ENCODE data around the gene TMEM183A.

TMEM183A gene

DNA sequence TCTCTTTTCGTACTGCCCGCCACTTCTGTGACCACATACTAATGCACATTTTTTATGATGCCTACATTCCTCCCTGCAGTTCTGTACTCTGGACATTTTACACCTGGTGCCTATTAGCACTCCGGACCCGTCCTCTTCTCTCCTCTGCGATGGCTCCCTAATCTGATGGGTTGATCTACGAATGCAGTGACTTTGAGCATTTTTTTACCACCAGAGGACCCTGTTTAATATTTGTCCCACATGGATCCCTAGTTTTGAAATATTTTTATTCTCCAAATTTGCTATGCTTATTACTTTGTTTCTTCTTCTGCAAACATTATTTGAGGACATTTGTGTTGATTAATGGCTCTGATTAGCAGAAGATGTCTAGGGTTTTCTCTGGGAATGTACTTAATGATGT, 24.3 kb downstream of the TMEM183A start:
- no peak for DNase-seq (ENCODE audit: low read depth)

DNA sequence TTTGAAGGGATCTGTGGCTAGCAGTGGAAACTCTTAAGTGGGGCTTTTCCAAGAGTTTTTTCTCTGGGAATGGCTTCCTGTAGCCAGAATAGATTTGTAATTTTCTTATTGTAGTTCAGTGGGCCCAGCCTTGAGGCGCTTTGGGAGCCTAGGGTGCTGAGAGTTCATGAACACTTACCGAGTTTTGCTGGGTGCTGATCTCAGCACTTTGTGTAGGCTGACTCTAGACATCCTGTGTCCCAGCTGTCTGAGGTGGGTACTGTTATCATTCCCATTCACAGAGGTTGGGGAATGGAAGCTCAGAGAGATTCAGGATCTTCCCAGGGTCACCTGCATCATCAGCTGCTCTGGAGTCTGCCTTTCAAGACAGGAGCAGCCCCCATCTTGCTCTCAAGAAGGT, 26.1 kb downstream of the TMEM183A start:
- DNase-seq (ENCODE audit: low read depth), result no peak

DNA sequence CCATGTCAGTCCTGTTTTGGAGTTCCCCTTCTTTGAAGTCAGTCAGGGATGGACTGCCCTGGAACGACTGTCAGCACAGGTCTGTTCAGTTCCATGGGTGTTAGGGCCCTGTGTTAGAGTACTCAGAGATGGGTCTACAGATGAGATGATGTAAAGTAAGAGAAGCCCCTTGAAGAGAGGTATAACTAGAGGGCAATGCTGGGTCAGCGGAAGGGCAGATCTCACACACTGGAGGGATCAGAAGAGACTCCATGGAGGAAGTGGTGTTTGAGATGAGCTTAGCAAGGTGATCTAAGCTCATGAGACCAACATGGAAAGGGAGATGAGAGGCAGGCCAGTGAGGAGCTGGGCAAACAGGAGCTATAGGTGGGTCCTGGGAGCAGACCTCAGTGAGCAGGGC, 26.7 kb downstream of the TMEM183A start:
- no peak for DNase-seq (ENCODE audit: low read depth)

DNA sequence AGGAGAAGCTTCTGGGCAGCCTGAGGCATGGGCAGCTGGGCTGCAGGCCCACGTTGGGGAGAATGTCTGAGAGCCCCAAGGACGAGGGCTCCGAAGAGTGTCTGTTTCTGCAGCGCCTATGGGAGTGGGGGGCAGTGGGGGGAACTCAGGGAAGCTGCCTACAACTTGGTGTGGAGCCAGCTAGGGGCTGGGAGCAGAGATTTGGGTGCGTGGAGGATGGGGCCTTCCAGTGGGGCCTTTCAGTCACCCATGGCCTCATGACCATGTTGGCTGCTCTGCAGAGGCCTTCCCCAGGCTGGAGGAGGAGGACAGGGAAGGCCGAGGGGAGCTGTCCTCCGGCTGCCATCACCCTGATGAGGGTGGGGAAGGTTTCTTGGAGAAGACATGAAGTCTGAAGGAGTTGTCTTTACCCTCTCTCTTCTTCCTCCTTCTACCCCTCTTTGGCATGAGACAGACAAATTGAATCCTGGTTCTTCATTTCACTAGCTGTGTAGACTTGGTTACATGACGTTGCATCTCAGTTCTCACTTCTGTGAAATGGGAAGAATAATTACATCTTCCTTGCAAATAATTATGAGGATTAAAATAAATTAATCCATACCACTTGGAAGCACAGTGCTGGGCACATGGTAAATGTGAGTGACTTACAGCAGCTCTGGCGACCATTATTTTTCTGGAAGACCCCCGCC, 27.4 kb downstream of the TMEM183A start:
- DNase-seq (ENCODE audit: low read depth), result no peak

DNA sequence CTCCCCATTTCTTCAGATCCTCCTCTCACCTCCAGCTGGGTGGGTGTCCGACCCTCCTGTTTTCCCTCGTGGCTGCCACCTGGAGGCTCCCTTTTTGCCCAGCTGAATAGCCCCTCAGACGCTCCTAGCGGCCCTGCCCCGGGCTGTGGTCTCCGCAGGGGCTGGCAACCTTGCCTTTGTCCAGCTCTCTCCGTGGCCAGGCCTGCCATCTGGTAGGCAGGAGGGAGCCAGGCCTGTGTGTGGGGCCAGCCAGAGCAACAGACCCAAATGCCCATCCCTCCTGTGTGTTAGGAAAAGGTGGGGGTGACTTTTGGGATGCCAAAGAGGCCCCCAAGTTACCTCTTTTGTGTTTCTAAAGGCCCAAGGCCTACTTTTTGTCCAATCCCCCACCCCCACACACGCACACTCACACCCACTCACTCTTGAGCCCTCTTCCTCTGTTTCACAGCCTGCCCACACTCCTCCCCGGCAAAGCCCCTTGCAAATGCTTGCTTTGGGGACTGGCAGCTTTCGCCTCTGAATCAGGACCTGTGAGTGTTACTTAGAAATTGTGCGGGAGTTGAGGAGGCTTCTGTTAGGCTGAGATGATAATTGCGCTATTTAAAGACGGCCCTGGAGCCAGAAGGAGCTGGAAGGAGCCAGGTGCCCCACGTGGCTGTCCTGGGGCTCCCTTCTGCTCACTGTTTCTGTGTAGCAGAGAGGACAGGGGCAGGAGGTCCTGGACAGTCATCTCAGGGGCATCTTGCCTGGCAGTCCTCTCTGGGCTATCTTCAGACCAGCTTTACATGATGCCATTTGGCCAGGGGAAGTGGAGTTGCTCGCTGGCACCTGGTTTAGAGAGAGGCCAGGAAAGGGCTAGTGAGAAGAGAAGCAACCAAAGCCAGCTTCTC, 28.2 kb downstream of the TMEM183A start:
- no peak for DNase-seq (ENCODE audit: low read depth)

DNA sequence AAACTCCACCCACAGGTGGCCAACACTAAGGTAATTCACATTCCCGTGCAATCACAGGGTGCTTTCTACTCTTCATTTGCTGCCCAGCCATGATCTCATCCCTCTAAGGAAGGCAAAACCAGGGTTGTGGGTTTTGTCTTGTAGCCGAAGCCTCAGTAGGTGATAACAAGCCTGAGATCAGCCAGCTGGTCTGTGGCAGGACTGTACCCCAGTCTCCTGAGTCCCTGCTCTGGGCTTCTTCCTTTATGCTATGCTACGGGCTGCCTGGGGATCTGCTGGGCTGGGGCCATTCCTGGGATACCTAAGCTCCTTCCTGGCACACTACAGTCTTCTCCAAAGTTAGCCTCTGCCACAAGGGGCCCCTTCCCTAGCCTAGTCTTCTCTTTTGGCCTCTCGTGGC, 29.0 kb downstream of the TMEM183A start:
- no peak for DNase-seq (ENCODE audit: low read depth)

DNA sequence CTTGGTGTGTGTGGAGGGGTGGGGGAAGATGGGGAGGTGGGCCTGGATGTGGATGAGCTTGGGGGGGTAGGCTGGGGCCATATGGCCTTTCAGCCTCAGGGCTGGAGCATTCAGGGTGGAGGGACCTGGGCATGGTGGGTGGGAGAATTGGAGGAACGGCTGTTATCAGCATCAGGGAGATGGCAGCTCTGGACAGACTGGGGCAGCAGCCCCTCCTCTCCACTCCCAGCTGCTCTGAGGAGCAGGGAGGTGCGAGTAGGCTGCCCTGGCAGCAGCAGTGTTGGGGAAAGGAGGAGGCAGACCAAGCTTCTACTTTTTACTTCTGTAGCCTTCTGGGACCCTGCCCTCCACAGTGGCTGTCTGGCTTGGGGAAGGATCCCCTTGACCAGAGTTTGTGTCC, 29.4 kb downstream of the TMEM183A start:
- DNase-seq (ENCODE audit: low read depth), result no peak

DNA sequence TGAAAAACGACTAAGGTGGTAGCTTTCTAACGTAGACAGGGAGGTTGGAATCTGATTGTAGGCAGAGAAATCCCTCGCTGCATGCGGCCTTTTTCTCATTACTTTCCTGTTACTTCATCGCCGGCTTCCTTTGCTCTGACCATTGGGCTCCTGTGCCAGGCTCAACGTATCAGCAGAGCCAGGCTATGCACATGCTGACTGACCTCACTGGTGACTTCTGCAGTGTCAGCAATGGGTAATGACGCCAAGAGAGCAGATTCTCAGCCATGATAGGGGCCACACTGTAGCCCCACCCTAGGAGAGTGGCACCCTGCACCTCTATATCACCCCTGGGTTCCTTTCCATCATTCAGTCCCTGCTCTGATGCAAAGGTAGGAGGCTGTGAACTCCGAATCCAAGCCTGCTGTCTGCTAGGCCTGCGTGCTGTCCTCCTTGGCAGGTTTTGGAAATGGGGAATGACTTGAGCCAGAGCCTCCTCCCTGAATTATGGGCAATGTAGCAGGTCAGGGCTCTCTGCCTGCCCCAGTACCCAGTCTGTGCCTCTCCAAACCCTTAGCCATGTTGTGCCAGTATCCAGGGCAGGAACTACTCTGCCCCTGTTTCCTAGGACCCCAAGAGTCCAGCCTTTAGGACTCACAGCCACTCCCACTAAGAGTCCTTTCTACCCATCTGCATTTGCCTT, 30.5 kb downstream of the TMEM183A start:
- no peak for DNase-seq (ENCODE audit: low read depth)

DNA sequence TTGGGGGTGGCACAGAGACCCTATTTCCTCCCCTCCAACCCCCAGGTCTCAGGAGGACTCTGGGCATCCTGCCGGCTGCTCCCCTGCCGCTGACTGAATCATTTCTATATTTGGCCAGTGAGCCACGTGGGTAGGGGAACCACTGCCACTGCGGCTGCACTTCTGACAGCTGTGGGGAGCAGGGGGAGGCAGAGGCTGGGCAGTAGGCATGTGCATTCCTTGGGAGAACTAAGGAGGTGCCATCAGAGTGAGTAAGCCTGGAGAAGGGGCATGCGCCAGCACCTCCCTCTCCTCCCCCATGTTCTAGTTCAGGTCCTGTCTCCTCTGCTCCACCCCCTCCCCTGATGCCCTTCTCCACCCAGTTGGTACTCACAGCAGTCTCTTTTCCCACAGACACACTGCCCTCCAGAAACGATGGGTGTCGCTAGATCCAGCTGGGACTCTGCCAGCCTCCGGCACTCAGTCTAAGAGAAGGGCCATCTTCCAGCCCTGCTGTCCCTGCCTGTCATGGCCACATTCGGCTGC, 31.1 kb downstream of the TMEM183A start:
- DNase-seq (ENCODE audit: low read depth), result no peak

DNA sequence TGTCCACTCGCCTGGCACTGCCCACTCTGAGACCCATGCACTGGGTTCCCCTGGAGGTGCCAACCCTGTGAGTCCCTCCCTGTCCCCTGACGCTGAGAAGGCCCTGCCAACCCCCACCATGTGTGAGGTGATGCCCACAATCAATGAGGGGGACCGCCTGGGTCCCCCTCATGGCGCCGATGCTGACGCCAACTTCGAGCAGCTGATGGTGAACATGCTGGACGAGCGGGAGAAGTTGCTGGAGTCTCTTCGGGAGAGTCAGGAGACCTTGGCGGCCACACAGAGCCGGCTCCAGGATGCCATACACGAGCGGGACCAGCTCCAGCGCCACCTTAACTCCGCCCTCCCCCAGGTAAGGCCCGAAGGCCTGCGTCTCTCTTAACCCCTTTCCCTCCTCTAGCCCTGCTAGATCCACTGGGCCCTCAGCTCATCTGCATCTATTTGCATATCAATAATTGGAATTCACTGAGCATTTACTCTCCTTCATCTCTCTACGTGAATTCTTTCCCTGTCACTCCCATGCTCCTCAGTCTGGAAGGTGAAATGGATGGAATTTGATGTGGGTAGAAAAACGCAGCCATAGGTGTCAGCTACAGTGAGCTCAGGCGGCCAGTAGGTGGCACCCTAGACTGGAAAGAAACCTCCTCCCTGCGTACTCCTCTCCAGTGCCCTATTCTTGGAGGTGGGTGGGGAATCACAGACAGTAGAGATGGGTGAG, 31.9 kb downstream of the TMEM183A start:
- no peak for DNase-seq (ENCODE audit: low read depth)

DNA sequence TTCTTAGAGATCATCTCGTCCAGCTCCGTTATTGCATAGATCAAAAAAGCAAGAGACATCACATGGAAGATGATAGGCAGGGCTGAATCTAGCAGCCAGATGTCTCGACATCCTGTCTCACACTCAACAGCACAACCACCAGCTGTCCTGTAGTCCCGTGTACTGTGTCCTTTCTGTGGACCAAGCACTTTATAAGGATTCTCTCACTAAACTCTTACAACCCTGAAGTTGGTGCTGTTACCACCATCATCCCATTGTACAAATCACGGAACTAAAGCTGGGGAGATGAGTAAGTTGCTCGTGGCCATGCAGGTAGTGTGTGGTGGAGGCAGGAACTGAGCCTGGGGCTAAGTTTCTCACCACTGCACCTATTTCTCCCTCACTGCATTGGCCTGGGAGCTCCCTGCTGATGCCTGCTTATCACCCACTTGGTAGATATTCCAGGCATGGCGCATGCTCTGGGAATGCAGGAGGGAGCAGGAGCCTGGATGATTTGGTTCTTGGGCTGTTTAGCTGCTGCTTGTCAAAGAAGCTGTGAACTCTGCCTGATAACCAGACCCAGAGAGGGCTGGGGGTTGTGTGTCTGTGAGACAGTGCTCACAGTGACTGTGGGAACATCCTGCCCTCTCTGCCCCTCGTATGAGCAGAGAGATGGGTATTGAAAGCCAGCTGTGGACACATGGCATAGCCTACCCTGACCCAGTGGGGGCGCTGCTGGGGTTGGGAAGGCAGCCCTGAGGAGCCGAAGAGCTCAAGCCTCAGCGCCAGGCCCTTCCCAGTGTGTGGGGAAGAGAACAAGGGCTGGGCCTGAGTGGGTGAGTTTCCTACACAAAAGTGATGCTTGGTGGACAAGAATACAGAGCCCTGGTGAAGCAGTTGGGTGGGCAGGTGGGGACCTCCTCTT, 32.7 kb downstream of the TMEM183A start:
- no peak for DNase-seq (ENCODE audit: low read depth)

DNA sequence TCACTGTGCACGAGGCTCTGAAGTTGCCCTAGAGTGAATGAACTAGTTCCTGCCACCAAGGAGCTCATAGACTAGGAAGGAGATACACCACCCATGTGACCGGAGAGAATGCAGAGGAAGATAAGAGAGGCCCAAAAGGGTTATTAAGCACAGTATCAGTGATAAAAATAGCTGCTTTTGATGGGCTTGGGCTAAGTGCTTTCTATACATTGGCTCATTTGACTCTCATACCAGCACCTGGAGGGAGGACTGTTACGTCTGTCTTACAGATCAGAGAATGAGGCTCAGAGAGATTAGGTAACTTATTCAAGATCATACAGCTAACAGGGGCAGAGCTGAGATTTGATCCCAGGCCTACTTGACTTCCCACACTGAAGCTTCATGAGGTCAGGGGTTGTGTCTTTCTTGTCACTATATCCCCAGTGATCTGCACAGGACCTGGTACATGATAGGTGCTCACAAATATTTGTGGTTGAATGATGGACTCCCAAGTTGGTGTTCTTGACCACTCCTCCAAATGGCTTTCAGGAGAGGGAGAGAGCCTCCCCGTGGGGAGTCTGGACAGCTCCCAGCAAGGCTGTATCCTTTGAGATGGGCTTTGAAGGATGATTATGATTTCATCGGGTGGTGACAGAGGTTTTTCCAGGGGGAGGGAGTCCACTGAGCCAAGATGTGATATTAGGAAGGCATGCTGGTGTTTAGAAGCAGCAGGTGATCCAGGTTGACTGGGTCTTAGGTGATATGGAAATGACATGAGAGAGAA, 33.5 kb downstream of the TMEM183A start:
- DNase-seq (ENCODE audit: low read depth), result no peak

DNA sequence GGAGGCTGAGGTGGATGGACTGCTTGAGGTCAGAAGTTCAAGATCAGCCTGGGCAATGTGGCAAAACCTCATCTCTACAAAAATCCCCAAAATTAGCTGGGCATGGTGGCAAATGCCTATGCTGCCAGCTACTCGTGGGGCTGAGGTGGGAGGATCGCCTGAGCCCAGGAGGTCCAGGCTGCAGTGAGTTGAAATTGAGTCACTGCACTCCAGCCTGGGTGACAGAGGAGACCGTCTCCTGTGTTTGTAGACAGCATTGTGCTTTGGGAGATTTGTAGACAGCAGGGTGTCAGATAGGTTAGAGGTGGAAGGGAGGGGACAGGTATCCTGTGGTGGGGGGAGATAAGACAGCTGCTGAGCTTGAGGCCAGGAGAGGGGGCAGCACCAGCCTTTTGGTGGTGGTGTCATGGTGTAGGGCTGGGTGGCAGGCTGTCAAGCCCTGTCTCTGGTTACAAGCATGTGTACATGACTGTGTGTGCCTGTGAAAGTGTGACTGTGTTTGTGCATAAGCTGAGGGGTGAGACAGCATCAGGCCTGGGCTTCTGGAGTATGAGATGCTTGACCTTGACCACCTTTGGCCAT, 34.3 kb downstream of the TMEM183A start:
- no peak for DNase-seq (ENCODE audit: low read depth)

DNA sequence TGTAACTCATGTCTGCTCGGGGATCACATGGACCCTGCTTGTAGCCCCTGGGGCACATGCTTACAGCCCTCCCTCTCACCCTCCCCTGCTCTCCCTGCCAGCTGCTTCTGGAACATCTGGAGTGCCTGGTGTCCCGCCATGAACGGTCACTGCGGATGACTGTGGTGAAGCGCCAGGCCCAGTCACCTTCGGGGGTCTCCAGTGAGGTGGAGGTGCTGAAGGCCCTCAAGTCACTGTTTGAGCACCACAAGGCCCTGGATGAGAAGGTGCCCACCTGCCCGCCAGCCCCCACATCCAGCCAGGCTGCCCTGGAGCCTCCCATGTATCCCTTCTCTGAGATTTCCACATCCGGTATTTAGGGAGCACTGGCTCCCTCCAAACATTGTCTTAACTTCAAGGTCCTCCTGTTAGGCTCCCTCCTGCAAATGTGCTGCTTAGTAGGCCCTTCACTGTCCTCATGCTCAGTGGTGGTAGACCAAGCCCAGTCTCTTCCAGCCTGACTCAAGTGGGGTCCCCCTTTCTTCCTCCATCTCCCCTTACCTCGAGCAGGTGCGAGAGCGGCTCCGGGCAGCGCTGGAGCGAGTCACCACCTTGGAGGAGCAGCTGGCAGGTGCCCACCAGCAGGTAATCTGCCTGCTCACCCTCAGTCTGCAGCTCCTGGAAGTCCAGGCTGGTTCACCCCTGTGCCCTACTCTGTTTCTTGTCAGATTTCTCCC, 36.8 kb downstream of the TMEM183A start:
- no peak for DNase-seq (ENCODE audit: low read depth)

DNA sequence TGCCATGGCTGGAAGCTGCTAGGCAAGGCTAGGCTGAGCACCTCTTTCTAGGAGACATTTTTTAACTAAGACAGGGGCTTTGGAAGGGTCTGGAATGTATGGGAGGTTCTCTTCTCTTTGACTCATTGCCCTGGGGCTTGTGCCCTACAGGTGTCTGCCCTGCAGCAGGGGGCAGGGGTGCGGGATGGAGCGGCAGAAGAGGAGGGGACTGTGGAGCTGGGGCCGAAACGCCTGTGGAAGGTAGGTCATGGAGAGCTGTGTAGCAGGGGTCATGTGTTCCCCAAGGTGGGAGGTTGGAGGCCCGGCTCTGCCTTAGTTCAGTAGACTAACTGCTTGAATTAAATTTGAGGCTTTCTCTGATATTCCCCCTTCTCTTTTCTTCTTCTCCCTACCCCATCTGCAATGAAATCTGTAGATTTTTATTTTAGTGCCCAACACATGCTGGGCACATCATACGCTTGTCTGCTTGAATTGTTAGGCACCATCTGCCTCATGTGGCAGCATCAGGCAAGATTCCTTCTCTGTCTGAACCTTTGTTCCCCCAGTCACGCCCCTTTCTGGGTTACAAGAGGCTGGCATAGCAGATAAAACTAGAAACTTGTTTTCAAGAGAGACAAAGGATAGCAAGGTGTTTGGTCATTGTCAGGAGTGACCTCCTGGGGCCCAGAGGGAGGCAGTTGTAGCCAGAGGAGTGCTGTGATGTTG, 37.5 kb downstream of the TMEM183A start:
- no peak for DNase-seq (ENCODE audit: low read depth)

DNA sequence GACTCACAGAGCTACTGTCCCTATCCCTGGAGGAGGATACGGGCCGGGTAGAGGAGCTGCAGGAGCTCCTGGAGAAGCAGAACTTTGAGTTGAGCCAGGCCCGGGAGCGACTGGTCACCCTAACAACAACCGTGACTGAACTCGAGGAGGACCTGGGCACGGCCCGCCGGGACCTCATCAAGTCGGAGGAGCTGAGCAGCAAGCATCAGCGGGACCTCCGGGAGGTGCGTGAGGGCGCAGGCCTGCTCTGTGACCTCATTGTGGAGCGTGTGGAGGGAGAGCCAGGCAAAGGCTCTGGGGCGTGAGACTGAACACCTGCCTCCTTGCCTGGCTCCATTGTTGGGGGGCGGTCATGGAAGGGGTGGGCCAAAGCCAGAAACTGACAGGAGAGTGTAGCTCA, 38.2 kb downstream of the TMEM183A start:
- no peak for DNase-seq (ENCODE audit: low read depth)

DNA sequence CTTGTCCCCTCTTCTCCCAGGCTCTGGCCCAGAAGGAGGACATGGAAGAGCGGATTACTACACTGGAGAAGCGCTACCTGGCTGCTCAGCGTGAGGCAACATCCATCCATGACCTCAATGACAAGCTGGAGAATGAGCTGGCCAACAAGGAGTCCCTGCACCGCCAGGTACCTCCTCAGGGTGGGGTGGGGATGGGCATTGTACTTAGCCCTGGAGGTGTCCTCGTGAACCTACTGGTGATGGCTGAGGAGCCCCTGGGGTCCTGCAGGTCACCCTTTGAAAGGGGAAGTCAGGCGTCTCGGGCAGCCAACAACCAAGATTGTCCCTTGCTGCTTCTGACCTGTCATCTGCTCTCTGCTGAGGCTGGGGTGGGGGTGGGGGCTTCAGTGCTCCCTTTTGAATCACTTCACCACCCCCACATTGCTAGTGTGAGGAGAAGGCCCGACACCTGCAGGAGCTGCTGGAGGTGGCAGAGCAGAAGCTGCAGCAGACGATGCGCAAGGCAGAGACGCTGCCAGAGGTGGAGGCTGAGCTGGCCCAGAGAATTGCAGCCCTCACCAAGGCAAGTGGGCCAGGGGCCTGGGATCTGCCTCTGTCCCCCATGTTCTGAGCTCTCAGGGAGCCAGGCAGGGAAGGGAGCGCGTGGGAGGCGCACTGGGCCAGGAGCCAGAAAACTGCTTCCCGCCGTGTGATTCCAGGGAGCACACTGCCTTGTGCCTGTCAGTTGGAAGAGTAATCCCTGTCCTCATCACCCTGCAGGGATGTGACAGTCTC, 38.8 kb downstream of the TMEM183A start:
- no peak for DNase-seq (ENCODE audit: low read depth)
